GM23338 (cell line): ENCODE results near the gene DIP2C.

Experiments
- CREB1 ChIP-seq: fragments of 250-450 bp; sonication (Bioruptor Pico); IDR thresholded peaks from 2 replicates; pipeline ENCODE4 v1.5.0; 2020; ENCODE audit warnings: low read depth, mild to moderate bottlenecking, moderate library complexity
- CTCF ChIP-seq, 2 experiments: fragments of 200-600 bp in 1 of 2; sonication (generic) in 1 of 2; conservative IDR thresholded peaks; 2 replicates each; pipeline versions ENCODE4 v1.5.1 to v1.6.1; 2016 to 2017; ENCODE audit warnings: antibody characterized with exemption in 2 of 2, low read depth in 2 of 2, mild to moderate bottlenecking in 2 of 2, moderate library complexity in 1 of 2
- ETS1 ChIP-seq: IDR thresholded peaks from 2 replicates; pipeline ENCODE4 v1.6.1; 2016; ENCODE audit warnings: antibody characterized with exemption
- EZH2 ChIP-seq: fragments of 200-600 bp; sonication (generic); IDR thresholded peaks from one replicate; pipeline ENCODE4 v1.8.0; 2017; ENCODE audit warnings: antibody characterized with exemption, mild to moderate bottlenecking, low read depth; ENCODE audit not compliant: unreplicated experiment
- EZH2phosphoT487 ChIP-seq: fragments of 200-600 bp; sonication (generic); IDR thresholded peaks from one replicate; pipeline ENCODE4 v1.8.1; 2018; ENCODE audit warnings: antibody characterized with exemption; ENCODE audit not compliant: unreplicated experiment
- JUNB ChIP-seq: IDR thresholded peaks from one replicate; pipeline ENCODE4 v1.6.1; 2016; ENCODE audit warnings: antibody characterized with exemption; ENCODE audit not compliant: unreplicated experiment
- POLR2AphosphoS5 ChIP-seq: IDR thresholded peaks from 2 replicates; pipeline ENCODE4 v1.6.1; 2016; ENCODE audit warnings: antibody characterized with exemption, low read depth
- STAT1 ChIP-seq: IDR thresholded peaks from one replicate; pipeline ENCODE4 v1.6.1; 2016; ENCODE audit warnings: antibody characterized with exemption; ENCODE audit not compliant: unreplicated experiment
- ZNF331 ChIP-seq: fragments of 250-450 bp; sonication (Bioruptor Pico); IDR thresholded peaks from 2 replicates; pipeline ENCODE4 v1.5.0; 2020; ENCODE audit warnings: low read depth, mild to moderate bottlenecking, moderate library complexity
- TF ChIP-seq, protein P1 (sequence below): IDR thresholded peaks from one replicate; pipeline ENCODE4 v1.6.1; 2018; ENCODE audit warnings: antibody characterized with exemption; ENCODE audit not compliant: unreplicated experiment

- TF ChIP-seq CTCF (conservative IDR thresholded peaks at IDR 0.05; ENCODE audit: low read depth in 2 of 2) = no peak
- TF ChIP-seq CREB1 (CRISPR knock-in tag) = no peak
- TF ChIP-seq POLR2AphosphoS5 = no peak
- no peak for TF ChIP-seq EZH2
- TF ChIP-seq STAT1 = no peak
- TF ChIP-seq ETS1 = no peak
- TF ChIP-seq EZH2phosphoT487 = no peak
- TF ChIP-seq, protein P1, sequence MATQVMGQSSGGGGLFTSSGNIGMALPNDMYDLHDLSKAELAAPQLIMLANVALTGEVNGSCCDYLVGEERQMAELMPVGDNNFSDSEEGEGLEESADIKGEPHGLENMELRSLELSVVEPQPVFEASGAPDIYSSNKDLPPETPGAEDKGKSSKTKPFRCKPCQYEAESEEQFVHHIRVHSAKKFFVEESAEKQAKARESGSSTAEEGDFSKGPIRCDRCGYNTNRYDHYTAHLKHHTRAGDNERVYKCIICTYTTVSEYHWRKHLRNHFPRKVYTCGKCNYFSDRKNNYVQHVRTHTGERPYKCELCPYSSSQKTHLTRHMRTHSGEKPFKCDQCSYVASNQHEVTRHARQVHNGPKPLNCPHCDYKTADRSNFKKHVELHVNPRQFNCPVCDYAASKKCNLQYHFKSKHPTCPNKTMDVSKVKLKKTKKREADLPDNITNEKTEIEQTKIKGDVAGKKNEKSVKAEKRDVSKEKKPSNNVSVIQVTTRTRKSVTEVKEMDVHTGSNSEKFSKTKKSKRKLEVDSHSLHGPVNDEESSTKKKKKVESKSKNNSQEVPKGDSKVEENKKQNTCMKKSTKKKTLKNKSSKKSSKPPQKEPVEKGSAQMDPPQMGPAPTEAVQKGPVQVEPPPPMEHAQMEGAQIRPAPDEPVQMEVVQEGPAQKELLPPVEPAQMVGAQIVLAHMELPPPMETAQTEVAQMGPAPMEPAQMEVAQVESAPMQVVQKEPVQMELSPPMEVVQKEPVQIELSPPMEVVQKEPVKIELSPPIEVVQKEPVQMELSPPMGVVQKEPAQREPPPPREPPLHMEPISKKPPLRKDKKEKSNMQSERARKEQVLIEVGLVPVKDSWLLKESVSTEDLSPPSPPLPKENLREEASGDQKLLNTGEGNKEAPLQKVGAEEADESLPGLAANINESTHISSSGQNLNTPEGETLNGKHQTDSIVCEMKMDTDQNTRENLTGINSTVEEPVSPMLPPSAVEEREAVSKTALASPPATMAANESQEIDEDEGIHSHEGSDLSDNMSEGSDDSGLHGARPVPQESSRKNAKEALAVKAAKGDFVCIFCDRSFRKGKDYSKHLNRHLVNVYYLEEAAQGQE = no peak
- TF ChIP-seq JUNB = no peak
- TF ChIP-seq ZNF331 (CRISPR knock-in tag) = no peak
Observed at GRCh38 chr10:275680-276079, 413.8 kb downstream of the DIP2C start.
